KG1 (cell line): ENCODE data around the gene TCEA2.
A peak's percentile ranks its signal among the peaks of the same experiment; 100 is the strongest.
"Not testable (repeated sequence)": the region's sequence is repeated elsewhere in the genome, so short reads cannot be mapped to it uniquely, and the experiment has no call there.

Experiments
- DNase-seq: peaks from one replicate; lab custom pipeline; 2025; lab: John Stamatoyannopoulos, UW

TCEA2 gene

GRCh38 chr20:64077876-64078551 lies 15.0 kb downstream of the TCEA2 start:
- peak; percentile 67 for DNase-seq

- no peak for DNase-seq
Measured at GRCh38 chr20:64078934-64079272, 15.9 kb downstream of the TCEA2 start.

- DNase-seq: peak; percentile 92
Measured at GRCh38 chr20:64079273-64080012, 16.4 kb downstream of the TCEA2 start, which contains the start of gene RGS19. TSS of gene RGS19 (minus strand) at chr20:64079518. CDS start at chr20:64076886, 2,632 bp downstream.

- no peak for DNase-seq
Measured at GRCh38 chr20:64080013-64080812, 17.2 kb downstream of the TCEA2 start, which contains the start of gene OPRL1. TSS of gene OPRL1 (plus strand) at chr20:64080082. CDS start at chr20:64092721, 12,639 bp downstream.

- no peak for DNase-seq
Measured at GRCh38 chr20:64080813-64081623, 18.0 kb downstream of the TCEA2 start.

- no peak for DNase-seq
Measured at GRCh38 chr20:64081624-64081964, 18.6 kb downstream of the TCEA2 start.

- no peak for DNase-seq
Measured at GRCh38 chr20:64082126-64082731, 19.2 kb downstream of the TCEA2 start.

GRCh38 chr20:64082820-64083377 lies 19.9 kb downstream of the TCEA2 start:
- DNase-seq: no peak

- DNase-seq: peak; percentile 71
Measured at GRCh38 chr20:64083378-64083803, 20.4 kb downstream of the TCEA2 start.

GRCh38 chr20:64083804-64084684 lies 21.0 kb downstream of the TCEA2 start, which contains the start of gene LKAAEAR1:
TSS of gene LKAAEAR1 (minus strand) at chr20:64084398. CDS start at chr20:64084219, 179 bp downstream.
- no peak for DNase-seq

- DNase-seq: no peak
Measured at GRCh38 chr20:64084685-64085152, 21.7 kb downstream of the TCEA2 start.

GRCh38 chr20:64086801-64087200 lies 23.8 kb downstream of the TCEA2 start:
- no peak for DNase-seq

GRCh38 chr20:64087226-64087825 lies 24.3 kb downstream of the TCEA2 start:
- not testable (repeated sequence) for DNase-seq

GRCh38 chr20:64088586-64088985 lies 25.6 kb downstream of the TCEA2 start:
- DNase-seq: not testable (repeated sequence)

- no peak for DNase-seq
Measured at GRCh38 chr20:64090165-64090564, 27.2 kb downstream of the TCEA2 start.

- no peak for DNase-seq
Measured at GRCh38 chr20:64091340-64091739, 28.3 kb downstream of the TCEA2 start.

GRCh38 chr20:64091770-64092169 lies 28.8 kb downstream of the TCEA2 start:
- DNase-seq: no peak

- no peak for DNase-seq
Measured at GRCh38 chr20:64092258-64093012, 29.4 kb downstream of the TCEA2 start.
